Measurements from ENCODE around the gene ZNF471.

DNA sequence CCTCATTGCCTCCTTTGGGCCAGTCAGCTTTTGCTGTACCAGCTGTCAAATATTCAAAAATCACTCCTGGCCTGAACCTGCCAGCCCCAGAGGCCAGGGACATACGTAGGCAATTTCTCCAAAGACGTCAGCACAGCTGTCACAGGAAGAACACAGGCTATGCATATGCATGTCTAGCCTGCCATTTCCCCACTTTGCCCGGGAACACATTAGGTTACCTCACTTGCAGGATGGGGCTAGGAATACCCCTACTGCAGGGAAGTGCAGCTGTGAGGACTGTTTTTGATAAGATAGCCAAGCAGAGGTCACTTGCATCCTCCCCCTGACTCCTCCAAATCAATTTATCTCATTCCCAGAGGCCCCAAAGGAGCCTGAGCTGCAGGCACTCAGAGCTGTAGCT, 33.3 kb upstream of the ZNF471 start:
- TF ChIP-seq POLR2AphosphoS5 (IDR thresholded peaks at IDR 0.05): no peak
- no peak for TF ChIP-seq CTCF (IDR thresholded peaks at IDR 0.05 in 8 of 11, conservative IDR thresholded peaks at IDR 0.05 in 3 of 11)
- TF ChIP-seq POLR2A (IDR thresholded peaks at IDR 0.05): no peak

All from spleen (tissue), 7 donors.